Large intestine (tissue), 3 donors: ENCODE measurements around the gene CEBPB. TPM values are rescaled to one million over a fixed set of nuclear protein-coding genes. Genes with fewer than 3 reads are reported as not detected.
"Not testable (repeated sequence)": the region's sequence is repeated elsewhere in the genome, so short reads cannot be mapped to it uniquely, and the experiment has no call there.

Experiments
- DNase-seq, 2 donors: peaks; one replicate each; pipeline versions ENCODE4 v3.0.0 to v3.0.0-alpha.2; 2013
- H3K27ac ChIP-seq: one replicate; pipeline ENCODE4 v1.5.1; 2013; ENCODE audit warnings: low read length
- H3K27me3 ChIP-seq: 2 replicates; pipeline ENCODE4 v1.6.1; 2013; ENCODE audit warnings: low read length; ENCODE audit not compliant: control insufficient read depth, insufficient read depth
- H3K36me3 ChIP-seq: 2 replicates; pipeline ENCODE4 v1.6.1; 2013; ENCODE audit warnings: low read length; ENCODE audit not compliant: control insufficient read depth, insufficient read depth
- H3K4me1 ChIP-seq: one replicate; pipeline ENCODE4 v1.6.1; 2013; ENCODE audit warnings: low read length; ENCODE audit not compliant: control insufficient read depth, insufficient read depth
- H3K4me3 ChIP-seq: one replicate; pipeline ENCODE4 v1.5.1; 2013; ENCODE audit warnings: low read length
- H3K9me3 ChIP-seq: one replicate; pipeline ENCODE4 v1.6.1; 2013; ENCODE audit warnings: mild to moderate bottlenecking, low read depth, low read length, moderate library complexity; ENCODE audit not compliant: control insufficient read depth
- WGBS: methylation state at CpG from one replicate; pipeline ENCODE4 v1.1.5; 2013; ENCODE audit warnings: low lambda C conversion rate; ENCODE audit not compliant: insufficient coverage; 5-methylcytosine and 5-hydroxymethylcytosine counted together
- polyA plus RNA-seq: library from polyadenylated mRNA; unstranded; fragments of 120-200 nt; gene quantifications from one replicate; pipeline ENCODE4 v1.2.1, GENCODE V29; 2013

CEBPB gene
- polyA plus RNA-seq, 1 donor: 28.4 TPM

- Histone ChIP-seq H3K27ac (no peak overlapping the region), H3K27me3 (no peaks in the 10 kb centered on the region), H3K4me3 (no peak overlapping the region), H3K36me3 (peaks cover 24% of the 10 kb centered on the region), H3K4me1 (peaks cover 30% of the 10 kb centered on the region), H3K9me3 (no peaks in the 10 kb centered on the region)
- no peak for DNase-seq
- no CpG with 5 or more reads among the region's 16 CpGs for WGBS
These were observed 41.0 kb upstream of the CEBPB start for GRCh38 chr20:50149481-50150254.

- DNase-seq: peak in 1 of 2 donors; percentile 55
- H3K36me3 ChIP-seq: peaks cover 21% of the 10 kb centered on the region
- peaks cover 30% of the 10 kb centered on the region for H3K4me1 ChIP-seq
These were observed 39.4 kb upstream of the CEBPB start for GRCh38 chr20:50151034-50151743.

GRCh38 chr20:50152394-50153152 is 38.1 kb upstream of the CEBPB start:
- DNase-seq: peak in 1 of 2 donors; percentile 65
- peaks cover 30% of the 10 kb centered on the region for H3K4me1 ChIP-seq

More at GRCh38 chr20:50151034-50151743, 39.4 kb upstream of the CEBPB start:
- Histone ChIP-seq H3K27ac (no peak overlapping the region), H3K9me3 (no peaks in the 10 kb centered on the region), H3K27me3 (no peaks in the 10 kb centered on the region), H3K4me3 (no peak overlapping the region)
- no CpG with 5 or more reads among the region's 10 CpGs for WGBS

GRCh38 chr20:50153153-50153499 is 37.5 kb upstream of the CEBPB start:
- Histone ChIP-seq H3K27ac (peak overlapping the region; percentile 53), H3K4me1 (peaks cover 30% of the 10 kb centered on the region), H3K4me3 (peak overlapping the region; percentile 99), H3K9me3 (no peaks in the 10 kb centered on the region), H3K27me3 (no peaks in the 10 kb centered on the region), H3K36me3 (peaks cover 8% of the 10 kb centered on the region)
- no CpG with 5 or more reads among the region's 18 CpGs for WGBS
- peak in 1 of 2 donors; percentile 46 for DNase-seq

More at GRCh38 chr20:50152394-50153152, 38.1 kb upstream of the CEBPB start:
- Histone ChIP-seq H3K27ac (peak overlapping the region; percentile 53), H3K27me3 (no peaks in the 10 kb centered on the region), H3K9me3 (no peaks in the 10 kb centered on the region), H3K36me3 (peaks cover 12% of the 10 kb centered on the region), H3K4me3 (peak overlapping the region; percentile 99)
- no CpG with 5 or more reads among the region's 4 CpGs for WGBS

GRCh38 chr20:50153500-50154377 is 36.9 kb upstream of the CEBPB start, which contains the start of gene PEDS1:
Gene PEDS1, minus strand, starts transcription at chr20:50153723. Its CDS starts 86 bp downstream, at chr20:50153637.
- Histone ChIP-seq H3K36me3 (peaks cover 4% of the 10 kb centered on the region), H3K4me3 (peak within 1 kb of the TSS; percentile 99), H3K9me3 (no peaks in the 10 kb centered on the region), H3K4me1 (peaks cover 30% of the 10 kb centered on the region), H3K27ac (peak within 1 kb of the TSS; percentile 65), H3K27me3 (no peaks in the 10 kb centered on the region)
- DNase-seq: peak; percentile 92 to 96
- WGBS: no CpG with 5 or more reads among the region's 99 CpGs

GRCh38 chr20:50161494-50161893 is 29.1 kb upstream of the CEBPB start:
- no CpG with 5 or more reads among the region's 7 CpGs for WGBS
- not testable (repeated sequence) for DNase-seq

GRCh38 chr20:50163570-50164317 is 26.9 kb upstream of the CEBPB start:
- Histone ChIP-seq H3K4me3 (no peak overlapping the region), H3K4me1 (peaks cover 21% of the 10 kb centered on the region), H3K27me3 (no peaks in the 10 kb centered on the region), H3K9me3 (no peaks in the 10 kb centered on the region), H3K36me3 (no peaks in the 10 kb centered on the region), H3K27ac (no peak overlapping the region)
- DNase-seq: peak in 1 of 2 donors; percentile 29
- WGBS: no CpG with 5 or more reads among the region's 9 CpGs

More at GRCh38 chr20:50161494-50161893, 29.1 kb upstream of the CEBPB start:
- not testable (repeated sequence) for H3K36me3 ChIP-seq, H3K4me3 ChIP-seq, H3K9me3 ChIP-seq, H3K27ac ChIP-seq, H3K27me3 ChIP-seq
- H3K4me1 ChIP-seq: peaks cover 18% of the 10 kb centered on the region

- peaks cover 4% of the 10 kb centered on the region for H3K9me3 ChIP-seq
- peak; percentile 99 to 100 for DNase-seq
- H3K4me3 ChIP-seq: peak overlapping the region; percentile 21
- peaks cover 21% of the 10 kb centered on the region for H3K4me1 ChIP-seq
- WGBS: 30% methylated on average over 3 of the region's 20 CpGs
- no peaks in the 10 kb centered on the region for H3K27me3 ChIP-seq
- H3K27ac ChIP-seq: peak overlapping the region; percentile 79
- no peaks in the 10 kb centered on the region for H3K36me3 ChIP-seq
These were observed 24.7 kb upstream of the CEBPB start for GRCh38 chr20:50165684-50166554.
